ENCODE results near the gene DCAF17.

The DCAF17 gene

GRCh38 chr2:171451074-171451473, 17.0 kb downstream of the DCAF17 start:
- H3K36me3 ChIP-seq (ENCODE audit: control insufficient read depth in 2 of 2, insufficient read depth in 1 of 2, low read length in 2 of 2) = peaks cover 47 to 70% of the 10 kb centered on the region in 2 experiments
- CTCF ChIA-PET = interaction anchor here (1.0 kb wide), 1 partner anchor 10 kb away, joined by 3 read pairs; no protein-coding TSS in a partner anchor
- no peaks in the 10 kb centered on the region for H3K9me3 ChIP-seq (ENCODE audit: control insufficient read depth, insufficient read depth, low read depth, low read length)
- TF ChIP-seq ZNF211 (tag by site-specific recombination; IDR thresholded peaks at IDR 0.05; ENCODE audit: low read depth) (no peak), ZNF202 (tag by site-specific recombination; IDR thresholded peaks at IDR 0.05; ENCODE audit: borderline replicate concordance) (no peak), OSR2 (tag by site-specific recombination; IDR thresholded peaks at IDR 0.05) (no peak), ZNF596 (tag by site-specific recombination; IDR thresholded peaks at IDR 0.05) (no peak), ZNF18 (tag by site-specific recombination; IDR thresholded peaks at IDR 0.05) (no peak), ZNF658 (tag by site-specific recombination; IDR thresholded peaks at IDR 0.05) (no peak), ZNF704 (tag by site-specific recombination; IDR thresholded peaks at IDR 0.05) (no peak), ZNF175 (tag by site-specific recombination; IDR thresholded peaks at IDR 0.05) (no peak), KLF8 (tag by site-specific recombination; IDR thresholded peaks at IDR 0.05) (no peak), ZNF600 (tag by site-specific recombination; IDR thresholded peaks at IDR 0.05) (no peak), ZNF248 (tag by site-specific recombination; IDR thresholded peaks at IDR 0.05) (no peak)
- TF ChIP-seq, protein P1, sequence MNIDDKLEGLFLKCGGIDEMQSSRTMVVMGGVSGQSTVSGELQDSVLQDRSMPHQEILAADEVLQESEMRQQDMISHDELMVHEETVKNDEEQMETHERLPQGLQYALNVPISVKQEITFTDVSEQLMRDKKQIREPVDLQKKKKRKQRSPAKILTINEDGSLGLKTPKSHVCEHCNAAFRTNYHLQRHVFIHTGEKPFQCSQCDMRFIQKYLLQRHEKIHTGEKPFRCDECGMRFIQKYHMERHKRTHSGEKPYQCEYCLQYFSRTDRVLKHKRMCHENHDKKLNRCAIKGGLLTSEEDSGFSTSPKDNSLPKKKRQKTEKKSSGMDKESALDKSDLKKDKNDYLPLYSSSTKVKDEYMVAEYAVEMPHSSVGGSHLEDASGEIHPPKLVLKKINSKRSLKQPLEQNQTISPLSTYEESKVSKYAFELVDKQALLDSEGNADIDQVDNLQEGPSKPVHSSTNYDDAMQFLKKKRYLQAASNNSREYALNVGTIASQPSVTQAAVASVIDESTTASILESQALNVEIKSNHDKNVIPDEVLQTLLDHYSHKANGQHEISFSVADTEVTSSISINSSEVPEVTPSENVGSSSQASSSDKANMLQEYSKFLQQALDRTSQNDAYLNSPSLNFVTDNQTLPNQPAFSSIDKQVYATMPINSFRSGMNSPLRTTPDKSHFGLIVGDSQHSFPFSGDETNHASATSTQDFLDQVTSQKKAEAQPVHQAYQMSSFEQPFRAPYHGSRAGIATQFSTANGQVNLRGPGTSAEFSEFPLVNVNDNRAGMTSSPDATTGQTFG (tag by site-specific recombination; IDR thresholded peaks at IDR 0.05; ENCODE audit: borderline replicate concordance) = no peak
- H3K27ac ChIP-seq (ENCODE audit: extremely low read depth, low read depth, low read length) = no peak overlapping the region
- no peaks in the 10 kb centered on the region for H3K4me1 ChIP-seq (ENCODE audit: control insufficient read depth, insufficient read depth, low read length)
- POLR2A ChIA-PET = no interaction called here
- H3K4me3 ChIP-seq (ENCODE audit: low read depth, low read length) = no peak overlapping the region

GRCh38 chr2:171452773-171453172, 18.7 kb downstream of the DCAF17 start:
- Histone ChIP-seq H3K4me1 (ENCODE audit: control insufficient read depth, insufficient read depth, low read length) (no peaks in the 10 kb centered on the region), H3K36me3 (ENCODE audit: control insufficient read depth in 2 of 2, insufficient read depth in 1 of 2, low read length in 2 of 2) (peaks cover 40 to 80% of the 10 kb centered on the region in 2 experiments), H3K27ac (ENCODE audit: extremely low read depth, low read depth, low read length) (no peak overlapping the region), H3K9me3 (ENCODE audit: control insufficient read depth, insufficient read depth, low read depth, low read length) (no peaks in the 10 kb centered on the region), H3K4me3 (ENCODE audit: low read depth, low read length) (no peak overlapping the region)
- ChIA-PET POLR2A (interaction anchor here (1.8 kb wide), 1 partner anchor 19 kb away, joined by 5 read pairs; the partner anchor contains the start of genes DCAF17 and METTL8), CTCF (interaction anchor here (0.6 kb wide), 1 partner anchor 250 kb away, joined by 4 read pairs; no protein-coding TSS in a partner anchor)
- TF ChIP-seq ZBTB17 (tag by site-specific recombination; IDR thresholded peaks at IDR 0.05) = no peak
- no peak for TF ChIP-seq ZNF654 (tag by site-specific recombination; IDR thresholded peaks at IDR 0.05; ENCODE audit: low read depth)
- no peak for TF ChIP-seq PRDM2 (tag by site-specific recombination; IDR thresholded peaks at IDR 0.05; ENCODE audit: borderline replicate concordance)
- TF ChIP-seq ZNF792 (tag by site-specific recombination; IDR thresholded peaks at IDR 0.05) = no peak
- TF ChIP-seq, protein P2, sequence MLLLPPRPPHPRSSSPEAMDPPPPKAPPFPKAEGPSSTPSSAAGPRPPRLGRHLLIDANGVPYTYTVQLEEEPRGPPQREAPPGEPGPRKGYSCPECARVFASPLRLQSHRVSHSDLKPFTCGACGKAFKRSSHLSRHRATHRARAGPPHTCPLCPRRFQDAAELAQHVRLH (tag by site-specific recombination; IDR thresholded peaks at IDR 0.05) = no peak
- TF ChIP-seq AEBP2 (tag by site-specific recombination; IDR thresholded peaks at IDR 0.05; ENCODE audit: borderline replicate concordance) = no peak
- TF ChIP-seq ZSCAN16 (tag by site-specific recombination; IDR thresholded peaks at IDR 0.05) = no peak
- TF ChIP-seq MYNN (tag by site-specific recombination; IDR thresholded peaks at IDR 0.05; ENCODE audit: borderline replicate concordance) = no peak
- TF ChIP-seq ZNF501 (tag by site-specific recombination; IDR thresholded peaks at IDR 0.05) = no peak
- no peak for TF ChIP-seq HOXA7 (CRISPR knock-in tag; IDR thresholded peaks at IDR 0.05; ENCODE audit: borderline replicate concordance)
- TF ChIP-seq TCF7L2 (IDR thresholded peaks at IDR 0.05; ENCODE audit: borderline replicate concordance, low read depth, low read length) = no peak
- TF ChIP-seq OSR2 (tag by site-specific recombination; IDR thresholded peaks at IDR 0.05) = no peak

All from HEK293 (cell line).